Thymus (tissue), 11 donors: Measurements from ENCODE around the gene SUSD2. TPM values are rescaled to one million over a fixed set of nuclear protein-coding genes. Genes with fewer than 3 reads are reported as not detected.

Experiments
- DNase-seq, 9 donors: peaks; one replicate each; pipeline ENCODE4 v3.0.0-alpha.2; 2013; ENCODE audit warnings: low spot score in 9 of 9, low read depth in 6 of 9, missing footprints in 1 of 9
- H3K27ac ChIP-seq, 2 donors: one replicate each; pipeline ENCODE4 v1.5.1; 2013; ENCODE audit warnings: control low read depth in 1 of 2, low read depth in 1 of 2, low read length in 1 of 2, mild to moderate bottlenecking in 1 of 2, moderate library complexity in 1 of 2
- H3K27me3 ChIP-seq, 2 donors: one replicate each; pipeline ENCODE4 v1.5.1; 2013; ENCODE audit warnings: low read length in 1 of 2; ENCODE audit not compliant: control insufficient read depth in 2 of 2, insufficient read depth in 1 of 2
- H3K36me3 ChIP-seq, 2 donors: one replicate each; pipeline ENCODE4 v1.5.1; 2013; ENCODE audit warnings: low read length in 1 of 2, mild to moderate bottlenecking in 1 of 2, moderate library complexity in 1 of 2; ENCODE audit not compliant: control insufficient read depth in 2 of 2, insufficient read depth in 2 of 2
- H3K4me1 ChIP-seq, 2 donors: one replicate each; pipeline ENCODE4 v1.5.1; 2013; ENCODE audit warnings: low read length in 2 of 2; ENCODE audit not compliant: control insufficient read depth in 2 of 2, insufficient read depth in 2 of 2
- H3K4me3 ChIP-seq, 2 donors: one replicate each; pipeline ENCODE4 v1.5.1; 2013; ENCODE audit warnings: low read length in 2 of 2, control low read depth in 1 of 2, mild to moderate bottlenecking in 1 of 2
- H3K9me3 ChIP-seq, 2 donors: one replicate each; pipeline ENCODE4 v1.5.1; 2013; ENCODE audit warnings: low read length in 1 of 2, mild to moderate bottlenecking in 1 of 2; ENCODE audit not compliant: control insufficient read depth in 2 of 2, insufficient read depth in 1 of 2
- WGBS: extraction: QIAGEN DNeasy Blood & Tissue Kit; methylation state at CpG from one replicate; pipeline ENCODE4 v1.1.7; 2013; 5-methylcytosine and 5-hydroxymethylcytosine counted together
- polyA plus RNA-seq: library from polyadenylated mRNA; stranded (reverse); fragments of 200-250 nt; gene quantifications from one replicate; pipeline ENCODE4 v1.2.3, GENCODE V29; 2013
- total RNA-seq: library from RNA; stranded (reverse); fragments of 120-200 nt; gene quantifications from one replicate; pipeline ENCODE4 v1.2.4, GENCODE V29; 2013
- donor health status: healthy.

Gene SUSD2
- total and polyA plus RNA-seq, 2 donors, result 0.33 to 4.1 TPM

- Histone ChIP-seq H3K36me3 (peaks cover 2 to 6% of the 10 kb centered on the region in 2 donors), H3K9me3 (no peaks in the 10 kb centered on the region), H3K27ac (no peak overlapping the region), H3K4me3 (no peak overlapping the region), H3K4me1 (no peaks in the 10 kb centered on the region), H3K27me3 (no peaks in the 10 kb centered on the region)
- 91% methylated on average over 17 of the region's 17 CpGs for WGBS
- no peak for DNase-seq
These were observed 7.5 kb downstream of the SUSD2 start for GRCh38 chr22:24188705-24189248.

GRCh38 chr22:24189249-24190158, 8.2 kb downstream of the SUSD2 start:
- DNase-seq, result peak in 3 of 9 donors; percentile 36 to 53 (median 44)
- 63% methylated on average over 23 of the region's 23 CpGs for WGBS
- no peak overlapping the region for H3K27ac ChIP-seq

GRCh38 chr22:24190159-24190540, 8.9 kb downstream of the SUSD2 start:
- Histone ChIP-seq H3K9me3 (no peaks in the 10 kb centered on the region), H3K27ac (no peak overlapping the region), H3K4me1 (no peaks in the 10 kb centered on the region), H3K27me3 (no peaks in the 10 kb centered on the region), H3K36me3 (peaks cover 2 to 6% of the 10 kb centered on the region in 2 donors), H3K4me3 (no peak overlapping the region)
- no peak for DNase-seq
- WGBS, result 94% methylated on average over 14 of the region's 14 CpGs

More at GRCh38 chr22:24189249-24190158, 8.2 kb downstream of the SUSD2 start:
- no peaks in the 10 kb centered on the region for H3K4me1 ChIP-seq
- H3K27me3 ChIP-seq, result no peaks in the 10 kb centered on the region
- no peak overlapping the region for H3K4me3 ChIP-seq
- H3K9me3 ChIP-seq, result no peaks in the 10 kb centered on the region
- peaks cover 2 to 6% of the 10 kb centered on the region in 2 donors for H3K36me3 ChIP-seq

GRCh38 chr22:24190596-24191208, 9.4 kb downstream of the SUSD2 start:
- no peak for DNase-seq
- Histone ChIP-seq H3K27me3 (no peaks in the 10 kb centered on the region), H3K27ac (no peak overlapping the region), H3K36me3 (peaks cover 2 to 6% of the 10 kb centered on the region in 2 donors), H3K4me3 (no peak overlapping the region), H3K4me1 (no peaks in the 10 kb centered on the region), H3K9me3 (no peaks in the 10 kb centered on the region)
- WGBS, result 96% methylated on average over 8 of the region's 8 CpGs

- Histone ChIP-seq H3K36me3 (peaks cover 2 to 6% of the 10 kb centered on the region in 2 donors), H3K4me3 (no peak overlapping the region), H3K9me3 (no peaks in the 10 kb centered on the region), H3K4me1 (no peaks in the 10 kb centered on the region), H3K27ac (no peak overlapping the region), H3K27me3 (no peaks in the 10 kb centered on the region)
- 98% methylated on average over 12 of the region's 12 CpGs for WGBS
- DNase-seq, result no peak
These were observed 10.1 kb downstream of the SUSD2 start for GRCh38 chr22:24191381-24191841.

- H3K36me3 ChIP-seq, result peaks cover 0 to 6% of the 10 kb centered on the region in 2 donors
- H3K27ac ChIP-seq, result no peak overlapping the region
- DNase-seq, result no peak
- H3K4me1 ChIP-seq, result no peaks in the 10 kb centered on the region
- H3K9me3 ChIP-seq, result no peaks in the 10 kb centered on the region
- H3K27me3 ChIP-seq, result no peaks in the 10 kb centered on the region
- H3K4me3 ChIP-seq, result no peak overlapping the region
- 91% methylated on average over 5 of the region's 5 CpGs for WGBS
These were observed 10.6 kb downstream of the SUSD2 start for GRCh38 chr22:24191893-24192292.

GRCh38 chr22:24198682-24199052, 17.4 kb downstream of the SUSD2 start:
- Histone ChIP-seq H3K9me3 (no peaks in the 10 kb centered on the region), H3K4me1 (peaks cover 0 to 6% of the 10 kb centered on the region in 2 donors), H3K4me3 (no peak overlapping the region), H3K27ac (no peak overlapping the region), H3K36me3 (no peaks in the 10 kb centered on the region), H3K27me3 (no peaks in the 10 kb centered on the region)
- no peak for DNase-seq
- WGBS, result 88% methylated on average over 6 of the region's 6 CpGs

- 94% methylated on average over 7 of the region's 7 CpGs for WGBS
- Histone ChIP-seq H3K4me1 (peaks cover 0 to 6% of the 10 kb centered on the region in 2 donors), H3K27me3 (no peaks in the 10 kb centered on the region), H3K36me3 (no peaks in the 10 kb centered on the region), H3K9me3 (no peaks in the 10 kb centered on the region), H3K27ac (no peak overlapping the region), H3K4me3 (no peak overlapping the region)
- no peak for DNase-seq
These were observed 19.4 kb downstream of the SUSD2 start for GRCh38 chr22:24200619-24201212.
